HEK293 (cell line): ENCODE measurements around the gene SPTA1.

Experiments
- CTCF ChIA-PET: fragments of 350-600 bp; formaldehyde crosslinking; extraction: SDS; loops from one replicate; lab custom pipeline; 2021; ENCODE audit warnings: antibody characterized with exemption; lab: Yijun Ruan, JAX
- POLR2A ChIA-PET: fragments of 300-600 bp; formaldehyde crosslinking; extraction: SDS; loops from one replicate; lab custom pipeline; 2020; ENCODE audit warnings: antibody characterized with exemption, inconsistent platforms; lab: Yijun Ruan, JAX
- H3K27ac ChIP-seq: fragments of 200-500 bp; sonication (Bioruptor generic); 2 replicates; pipeline ENCODE4 v1.5.1; 2014; ENCODE audit warnings: low read depth, low read length, control low read depth, inconsistent platforms; ENCODE audit errors: extremely low read depth
- H3K36me3 ChIP-seq, 2 experiments: fragments of 200-500 bp in 1 of 2; sonication (Bioruptor generic) in 1 of 2; 1 replicate in 1 of 2; 2 replicates in 1 of 2; pipeline ENCODE4 v1.5.1; 2014 to 2017; ENCODE audit warnings: inconsistent platforms in 2 of 2, low read length in 2 of 2; ENCODE audit not compliant: control insufficient read depth in 2 of 2, insufficient read depth in 1 of 2
- H3K4me1 ChIP-seq: fragments of 200-500 bp; sonication (Bioruptor generic); 2 replicates; pipeline ENCODE4 v1.5.1; 2014; ENCODE audit warnings: mild to moderate bottlenecking, low read length, inconsistent platforms; ENCODE audit not compliant: control insufficient read depth, insufficient read depth
- H3K4me3 ChIP-seq: 2 replicates; pipeline ENCODE4 v1.5.1; 2011; ENCODE audit warnings: low read depth, mild to moderate bottlenecking, control low read depth, low read length, moderate library complexity
- H3K9me3 ChIP-seq: fragments of 200-500 bp; sonication (Bioruptor generic); 2 replicates; pipeline ENCODE4 v1.5.1; 2014; ENCODE audit warnings: low read depth, low read length, inconsistent platforms; ENCODE audit not compliant: control insufficient read depth, insufficient read depth
- GFI1B ChIP-seq: fragments of 450-650 bp; formaldehyde crosslinking; IDR thresholded peaks from 2 replicates; pipeline ENCODE4 v1.5.1; 2016; ENCODE audit warnings: missing biosample characterization, missing genetic modification characterization
- GLI4 ChIP-seq: fragments of 450-650 bp; formaldehyde crosslinking; IDR thresholded peaks from 2 replicates; pipeline ENCODE4 v1.5.1; 2016; ENCODE audit warnings: missing biosample characterization, missing genetic modification characterization
- MYNN ChIP-seq: fragments of 450-650 bp; formaldehyde crosslinking; IDR thresholded peaks from 2 replicates; pipeline ENCODE4 v1.5.1; 2016; ENCODE audit warnings: missing biosample characterization, missing genetic modification characterization, borderline replicate concordance
- PRDM1 ChIP-seq: fragments of 450-650 bp; formaldehyde crosslinking; IDR thresholded peaks from 2 replicates; pipeline ENCODE4; 2016; ENCODE audit warnings: missing biosample characterization, missing genetic modification characterization
- PRDM2 ChIP-seq: fragments of 450-650 bp; formaldehyde crosslinking; IDR thresholded peaks from 2 replicates; pipeline ENCODE4 v1.5.1; 2016; ENCODE audit warnings: missing biosample characterization, missing genetic modification characterization, borderline replicate concordance
- ZBTB26 ChIP-seq: fragments of 450-650 bp; formaldehyde crosslinking; optimal IDR thresholded peaks from 2 replicates; pipeline ENCODE3; 2016; ENCODE audit warnings: missing biosample characterization, mild to moderate bottlenecking, missing genetic modification characterization
- ZBTB44 ChIP-seq: fragments of 450-650 bp; IDR thresholded peaks from 2 replicates; pipeline ENCODE4 v1.5.1; 2018; ENCODE audit warnings: missing biosample characterization, mild to moderate bottlenecking, missing genetic modification characterization
- ZBTB48 ChIP-seq: fragments of 450-650 bp; formaldehyde crosslinking; IDR thresholded peaks from 2 replicates; pipeline ENCODE4 v1.5.1; 2016; ENCODE audit warnings: missing biosample characterization, missing genetic modification characterization
- ZNF133 ChIP-seq: fragments of 450-650 bp; formaldehyde crosslinking; IDR thresholded peaks from 2 replicates; pipeline ENCODE4 v1.5.1; 2016; ENCODE audit warnings: missing biosample characterization, missing genetic modification characterization
- ZNF19 ChIP-seq: fragments of 450-650 bp; formaldehyde crosslinking; IDR thresholded peaks from 2 replicates; pipeline ENCODE4; 2016; ENCODE audit warnings: missing biosample characterization, missing genetic modification characterization, low read depth
- ZNF366 ChIP-seq: fragments of 450-650 bp; formaldehyde crosslinking; conservative IDR thresholded peaks from 2 replicates; pipeline ENCODE4 v1.5.1; 2016; ENCODE audit warnings: missing biosample characterization, missing genetic modification characterization
- ZNF391 ChIP-seq: fragments of 450-650 bp; formaldehyde crosslinking; IDR thresholded peaks from 2 replicates; pipeline ENCODE4 v1.5.1; 2016; ENCODE audit warnings: low read depth, missing biosample characterization, missing genetic modification characterization, borderline replicate concordance
- ZNF394 ChIP-seq: fragments of 450-650 bp; formaldehyde crosslinking; IDR thresholded peaks from 2 replicates; pipeline ENCODE4 v1.5.1; 2016; ENCODE audit warnings: missing biosample characterization, missing genetic modification characterization, mild to moderate bottlenecking, moderate library complexity, borderline replicate concordance
- ZNF449 ChIP-seq: fragments of 450-650 bp; formaldehyde crosslinking; IDR thresholded peaks from 2 replicates; pipeline ENCODE4 v1.5.1; 2017; ENCODE audit warnings: missing biosample characterization, mild to moderate bottlenecking, missing genetic modification characterization, moderate library complexity
- ZNF670 ChIP-seq: fragments of 450-650 bp; formaldehyde crosslinking; IDR thresholded peaks from 2 replicates; pipeline ENCODE4 v1.5.1; 2016; ENCODE audit warnings: missing biosample characterization, missing genetic modification characterization, low read depth
- ZNF776 ChIP-seq: fragments of 450-650 bp; formaldehyde crosslinking; IDR thresholded peaks from 2 replicates; pipeline ENCODE4 v1.5.0; 2017; ENCODE audit warnings: missing biosample characterization, missing genetic modification characterization, borderline replicate concordance

Gene SPTA1

GRCh38 chr1:158644449-158644848, 42.1 kb downstream of the SPTA1 start (continued):
- TF ChIP-seq ZBTB44 (tag by site-specific recombination), result no peak
- no peak for TF ChIP-seq ZNF394 (tag by site-specific recombination)
- TF ChIP-seq, all 188 proteins: peak for 0

GRCh38 chr1:158638904-158639303, 47.6 kb downstream of the SPTA1 start:
- H3K9me3 ChIP-seq, result no peaks in the 10 kb centered on the region
- no peaks in the 10 kb centered on the region for H3K36me3 ChIP-seq
- H3K4me3 ChIP-seq, result no peak overlapping the region
- POLR2A ChIA-PET, result interaction anchor here (0.6 kb wide), 1 partner anchor 61 kb away, joined by 3 read pairs; no protein-coding TSS in a partner anchor
- H3K4me1 ChIP-seq, result no peaks in the 10 kb centered on the region
- CTCF ChIA-PET, result no interaction called here
- no peak overlapping the region for H3K27ac ChIP-seq
- TF ChIP-seq MYNN (tag by site-specific recombination), result no peak
- TF ChIP-seq ZNF449, result no peak
- no peak for TF ChIP-seq ZNF670 (tag by site-specific recombination)
- no peak for TF ChIP-seq GLI4
- TF ChIP-seq PRDM1 (tag by site-specific recombination), result no peak
- TF ChIP-seq ZNF776 (tag by site-specific recombination), result no peak
- TF ChIP-seq ZBTB26 (tag by site-specific recombination), result no peak
- TF ChIP-seq PRDM2, result no peak
- no peak for TF ChIP-seq ZNF391 (tag by site-specific recombination)
- TF ChIP-seq ZNF133 (tag by site-specific recombination), result no peak
- TF ChIP-seq GFI1B (tag by site-specific recombination), result no peak
- no peak for TF ChIP-seq ZBTB48
- no peak for TF ChIP-seq ZNF366 (tag by site-specific recombination)
- TF ChIP-seq ZNF19 (tag by site-specific recombination), result no peak
